Glutamatergic neuron (in vitro differentiated cells): Measurements from ENCODE around the gene CCR7. TPM values are rescaled to one million over a fixed set of nuclear protein-coding genes. Genes with fewer than 3 reads are reported as not detected.

Experiments
- DNase-seq: peaks from one replicate; pipeline ENCODE4 v3.0.0; 2022
- H3K27ac Mint-ChIP-seq: one replicate; pipeline ENCODE4 v1.8.0; 2020; ENCODE audit warnings: mild to moderate bottlenecking, mixed read lengths, inconsistent platforms; ENCODE audit not compliant: unreplicated experiment
- H3K27me3 Mint-ChIP-seq: one replicate; pipeline ENCODE4 v1.8.0; 2020; ENCODE audit warnings: mild to moderate bottlenecking, moderate library complexity, mixed read lengths, inconsistent platforms; ENCODE audit not compliant: unreplicated experiment
- H3K36me3 Mint-ChIP-seq: one replicate; pipeline ENCODE4 v1.8.0; 2020; ENCODE audit warnings: mild to moderate bottlenecking, mixed read lengths, inconsistent platforms; ENCODE audit not compliant: unreplicated experiment
- H3K4me1 Mint-ChIP-seq: one replicate; pipeline ENCODE4 v1.8.0; 2020; ENCODE audit warnings: mild to moderate bottlenecking, low read depth, mixed read lengths, inconsistent platforms; ENCODE audit not compliant: unreplicated experiment
- H3K4me3 Mint-ChIP-seq: one replicate; pipeline ENCODE4 v1.8.0; 2020; ENCODE audit warnings: mild to moderate bottlenecking, mixed read lengths, inconsistent platforms; ENCODE audit not compliant: unreplicated experiment
- H3K9me3 Mint-ChIP-seq: one replicate; pipeline ENCODE4 v1.8.0; 2020; ENCODE audit warnings: mild to moderate bottlenecking, moderate library complexity, mixed read lengths, inconsistent platforms; ENCODE audit not compliant: unreplicated experiment
- total RNA-seq: library from RNA; stranded (reverse); fragmentation: NEBNext Ultra II Directional; extraction: Animal tissue kit (Norgen Biotek cat#: 25700); gene quantifications from one replicate; pipeline ENCODE4 v1.2.1, GENCODE V29; 2021; ENCODE audit not compliant: unreplicated experiment
- TF ChIP-seq, protein P1 (sequence below): fragments of 200-600 bp; sonication (generic); IDR thresholded peaks from one replicate; pipeline ENCODE4 v1.5.0; 2021; ENCODE audit not compliant: partially characterized antibody, unreplicated experiment

The CCR7 gene
- total RNA-seq, 1 donor from 2014 or later = not detected

DNA sequence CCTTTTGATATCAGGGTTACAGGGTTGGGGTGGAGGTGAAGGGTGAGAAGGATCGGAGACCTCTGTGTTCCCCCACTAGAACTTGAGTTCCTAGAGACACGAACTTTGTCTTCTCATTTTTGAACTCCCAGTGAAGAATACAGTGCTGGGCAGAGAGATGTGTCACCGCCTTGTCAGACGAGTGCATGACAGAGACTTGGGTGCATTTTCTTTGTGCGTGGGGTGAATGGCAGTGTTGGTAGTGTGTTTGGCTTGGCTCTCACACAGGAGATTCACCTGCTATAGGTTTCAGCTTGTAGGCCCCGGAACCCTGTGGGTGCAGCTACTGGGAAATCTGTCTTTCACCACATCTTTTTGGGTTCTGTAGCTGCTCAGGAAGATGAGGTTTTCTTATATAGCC, 40.0 kb upstream of the CCR7 start:
- Mint-ChIP-seq H3K4me1 (no peaks in the 10 kb centered on the region), H3K27ac (no peak overlapping the region), H3K27me3 (no peaks in the 10 kb centered on the region), H3K4me3 (no peak overlapping the region), H3K36me3 (no peaks in the 10 kb centered on the region), H3K9me3 (peaks cover 2% of the 10 kb centered on the region)
- DNase-seq = no peak
- TF ChIP-seq, protein P1, sequence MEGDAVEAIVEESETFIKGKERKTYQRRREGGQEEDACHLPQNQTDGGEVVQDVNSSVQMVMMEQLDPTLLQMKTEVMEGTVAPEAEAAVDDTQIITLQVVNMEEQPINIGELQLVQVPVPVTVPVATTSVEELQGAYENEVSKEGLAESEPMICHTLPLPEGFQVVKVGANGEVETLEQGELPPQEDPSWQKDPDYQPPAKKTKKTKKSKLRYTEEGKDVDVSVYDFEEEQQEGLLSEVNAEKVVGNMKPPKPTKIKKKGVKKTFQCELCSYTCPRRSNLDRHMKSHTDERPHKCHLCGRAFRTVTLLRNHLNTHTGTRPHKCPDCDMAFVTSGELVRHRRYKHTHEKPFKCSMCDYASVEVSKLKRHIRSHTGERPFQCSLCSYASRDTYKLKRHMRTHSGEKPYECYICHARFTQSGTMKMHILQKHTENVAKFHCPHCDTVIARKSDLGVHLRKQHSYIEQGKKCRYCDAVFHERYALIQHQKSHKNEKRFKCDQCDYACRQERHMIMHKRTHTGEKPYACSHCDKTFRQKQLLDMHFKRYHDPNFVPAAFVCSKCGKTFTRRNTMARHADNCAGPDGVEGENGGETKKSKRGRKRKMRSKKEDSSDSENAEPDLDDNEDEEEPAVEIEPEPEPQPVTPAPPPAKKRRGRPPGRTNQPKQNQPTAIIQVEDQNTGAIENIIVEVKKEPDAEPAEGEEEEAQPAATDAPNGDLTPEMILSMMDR = no peak

DNA sequence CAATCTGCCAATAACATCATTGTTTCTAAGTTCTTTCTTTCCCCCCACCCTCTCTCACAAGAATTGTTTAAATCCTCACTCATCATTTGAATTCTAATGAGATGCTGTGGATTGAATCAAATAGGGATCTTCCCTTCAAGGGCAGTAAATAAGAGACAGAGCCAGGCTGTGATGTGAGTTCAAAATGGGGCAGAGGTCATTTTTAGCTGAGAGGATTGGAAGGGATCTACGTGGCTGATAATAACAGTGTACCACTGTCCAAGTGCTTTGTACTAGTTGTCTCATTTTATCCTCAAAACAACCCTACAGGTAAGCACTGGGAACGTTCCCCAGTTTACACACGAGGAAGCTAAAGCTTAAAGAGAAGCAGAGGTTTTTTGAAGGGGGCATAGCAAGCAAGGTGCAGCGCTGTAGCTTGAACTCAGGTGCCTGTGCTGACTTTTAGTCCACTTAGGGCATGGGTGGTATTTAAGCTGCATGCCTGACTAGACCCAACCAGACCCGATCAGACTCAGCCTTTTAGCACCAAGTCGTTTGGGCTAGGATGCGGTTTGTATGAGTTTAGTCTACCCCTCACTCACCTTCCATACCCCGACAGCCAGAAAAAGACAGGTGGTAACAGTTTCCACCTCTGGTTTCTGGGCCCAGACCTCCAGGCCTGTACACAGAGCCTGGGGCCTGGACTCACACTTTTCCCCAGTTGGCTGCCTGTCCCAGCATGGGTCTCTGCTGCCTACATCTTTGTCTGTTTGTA, 39.2 kb upstream of the CCR7 start:
- Mint-ChIP-seq H3K9me3 (no peaks in the 10 kb centered on the region), H3K27ac (no peak overlapping the region), H3K4me3 (no peak overlapping the region), H3K36me3 (no peaks in the 10 kb centered on the region), H3K4me1 (no peaks in the 10 kb centered on the region), H3K27me3 (peaks cover 3% of the 10 kb centered on the region)
- no peak for DNase-seq
- TF ChIP-seq, protein P1 = no peak

DNA sequence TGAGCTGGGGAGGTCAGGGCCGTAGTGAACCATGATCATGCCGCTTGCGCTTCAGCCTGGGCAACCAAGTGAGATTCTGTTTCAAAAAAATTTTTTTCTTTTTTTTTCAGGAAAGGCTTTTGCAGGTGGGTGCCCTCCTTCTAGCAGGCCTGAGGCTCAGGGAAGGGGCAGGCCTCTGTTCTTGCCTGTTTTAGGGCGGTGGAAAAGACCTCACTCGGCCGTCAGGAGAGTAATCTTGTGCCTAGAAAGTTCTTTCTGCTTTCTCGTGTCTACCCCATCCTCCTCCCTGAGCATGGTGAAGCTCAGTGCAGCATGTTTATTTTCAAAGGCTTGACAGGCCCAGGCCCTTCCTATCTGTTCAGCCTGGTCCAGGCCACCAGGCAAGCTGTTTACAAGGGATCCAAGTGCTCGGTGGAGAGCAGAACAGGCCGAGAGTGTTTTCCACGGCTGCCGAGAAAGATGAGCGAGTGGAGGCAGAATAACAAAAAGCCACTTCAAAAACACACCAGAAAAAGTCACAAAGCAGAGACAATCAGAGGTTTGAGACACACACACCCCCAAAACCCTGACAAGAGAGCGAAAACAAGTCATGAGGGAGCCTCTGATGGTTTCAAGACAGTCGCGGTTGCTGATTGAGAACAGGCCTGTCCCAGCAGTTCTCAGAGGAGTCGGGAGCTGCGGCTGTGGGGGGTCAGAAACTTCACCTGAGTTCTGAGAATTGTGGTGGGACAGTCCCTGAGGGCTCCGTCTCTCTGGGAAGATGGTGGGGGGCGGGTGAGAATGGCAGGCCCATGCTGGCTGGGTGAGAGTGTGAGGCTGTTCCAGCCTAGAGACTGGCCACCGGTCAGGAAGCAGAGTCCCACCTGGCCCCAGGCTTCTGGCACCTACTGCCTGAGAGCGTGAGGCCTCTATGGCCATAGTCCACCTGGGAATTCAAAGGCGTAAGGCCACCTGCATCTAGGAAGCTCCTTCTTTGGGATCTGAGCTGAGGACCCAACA, 37.5 kb upstream of the CCR7 start:
- no peak overlapping the region for H3K4me3 Mint-ChIP-seq
- peaks cover 7% of the 10 kb centered on the region for H3K27me3 Mint-ChIP-seq
- no peak overlapping the region for H3K27ac Mint-ChIP-seq
- no peaks in the 10 kb centered on the region for H3K36me3 Mint-ChIP-seq
- TF ChIP-seq, protein P1 = no peak
- H3K9me3 Mint-ChIP-seq = no peaks in the 10 kb centered on the region
- DNase-seq = no peak
- peaks cover 2% of the 10 kb centered on the region for H3K4me1 Mint-ChIP-seq

DNA sequence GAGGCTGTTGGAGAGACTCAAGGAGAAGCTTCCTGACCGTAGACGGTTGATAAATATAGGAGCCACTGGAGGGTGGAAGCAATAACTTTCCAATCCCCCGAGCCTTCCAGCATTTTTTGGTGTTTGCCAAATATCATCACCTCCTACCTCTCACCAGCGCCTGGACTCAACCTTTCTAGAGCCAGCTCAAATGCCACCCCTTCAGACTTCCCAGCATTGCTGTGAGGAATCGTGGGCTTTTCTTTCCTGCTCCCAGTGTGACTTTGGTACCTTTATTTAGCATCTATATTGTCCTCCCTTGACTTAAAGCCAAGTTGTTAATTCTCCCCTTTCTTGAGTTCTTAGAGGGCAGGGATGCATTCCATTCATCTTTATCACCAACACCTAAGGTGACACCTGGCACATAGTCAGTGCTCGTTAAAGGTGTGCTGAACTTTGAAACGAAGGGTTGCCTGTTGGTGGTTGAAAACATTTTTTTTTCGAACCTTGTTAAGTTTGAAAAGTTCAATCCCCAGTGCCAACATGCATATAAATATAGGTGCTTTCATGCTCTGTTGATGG, 35.3 kb upstream of the CCR7 start:
- no peaks in the 10 kb centered on the region for H3K9me3 Mint-ChIP-seq
- H3K36me3 Mint-ChIP-seq = no peaks in the 10 kb centered on the region
- H3K27me3 Mint-ChIP-seq = peaks cover 7% of the 10 kb centered on the region
- peaks cover 2% of the 10 kb centered on the region for H3K4me1 Mint-ChIP-seq
- DNase-seq = no peak
- H3K27ac Mint-ChIP-seq = no peak overlapping the region
- TF ChIP-seq, protein P1 = no peak
- no peak overlapping the region for H3K4me3 Mint-ChIP-seq
